LNCaP clone FGC (cell line): ENCODE data around the gene ADGRA1.

Experiments
- DNase-seq: peaks from one replicate; pipeline ENCODE4 v3.0.0-alpha.2; 2011; ENCODE audit warnings: low read depth
- H3K4me3 ChIP-seq: 2 replicates; pipeline ENCODE4 v1.5.1; 2011; ENCODE audit warnings: mild to moderate bottlenecking, low read depth, low read length, control low read depth
- TF ChIP-seq, protein P1 (sequence below): IDR thresholded peaks from 2 replicates; pipeline ENCODE4 v1.5.1; 2012; ENCODE audit warnings: mild to moderate bottlenecking; ENCODE audit not compliant: control insufficient read depth, insufficient read depth; ENCODE audit errors: extremely low read depth

Gene ADGRA1

GRCh38 chr10:133082685-133083421 lies 4.9 kb upstream of the ADGRA1 start:
- DNase-seq = no peak
- TF ChIP-seq, protein P1, sequence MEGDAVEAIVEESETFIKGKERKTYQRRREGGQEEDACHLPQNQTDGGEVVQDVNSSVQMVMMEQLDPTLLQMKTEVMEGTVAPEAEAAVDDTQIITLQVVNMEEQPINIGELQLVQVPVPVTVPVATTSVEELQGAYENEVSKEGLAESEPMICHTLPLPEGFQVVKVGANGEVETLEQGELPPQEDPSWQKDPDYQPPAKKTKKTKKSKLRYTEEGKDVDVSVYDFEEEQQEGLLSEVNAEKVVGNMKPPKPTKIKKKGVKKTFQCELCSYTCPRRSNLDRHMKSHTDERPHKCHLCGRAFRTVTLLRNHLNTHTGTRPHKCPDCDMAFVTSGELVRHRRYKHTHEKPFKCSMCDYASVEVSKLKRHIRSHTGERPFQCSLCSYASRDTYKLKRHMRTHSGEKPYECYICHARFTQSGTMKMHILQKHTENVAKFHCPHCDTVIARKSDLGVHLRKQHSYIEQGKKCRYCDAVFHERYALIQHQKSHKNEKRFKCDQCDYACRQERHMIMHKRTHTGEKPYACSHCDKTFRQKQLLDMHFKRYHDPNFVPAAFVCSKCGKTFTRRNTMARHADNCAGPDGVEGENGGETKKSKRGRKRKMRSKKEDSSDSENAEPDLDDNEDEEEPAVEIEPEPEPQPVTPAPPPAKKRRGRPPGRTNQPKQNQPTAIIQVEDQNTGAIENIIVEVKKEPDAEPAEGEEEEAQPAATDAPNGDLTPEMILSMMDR = no peak
- H3K4me3 ChIP-seq = no peak overlapping the region

GRCh38 chr10:133083422-133084100 lies 4.2 kb upstream of the ADGRA1 start:
- no peak overlapping the region for H3K4me3 ChIP-seq
- no peak for DNase-seq
- TF ChIP-seq, protein P1 = no peak

DNA sequence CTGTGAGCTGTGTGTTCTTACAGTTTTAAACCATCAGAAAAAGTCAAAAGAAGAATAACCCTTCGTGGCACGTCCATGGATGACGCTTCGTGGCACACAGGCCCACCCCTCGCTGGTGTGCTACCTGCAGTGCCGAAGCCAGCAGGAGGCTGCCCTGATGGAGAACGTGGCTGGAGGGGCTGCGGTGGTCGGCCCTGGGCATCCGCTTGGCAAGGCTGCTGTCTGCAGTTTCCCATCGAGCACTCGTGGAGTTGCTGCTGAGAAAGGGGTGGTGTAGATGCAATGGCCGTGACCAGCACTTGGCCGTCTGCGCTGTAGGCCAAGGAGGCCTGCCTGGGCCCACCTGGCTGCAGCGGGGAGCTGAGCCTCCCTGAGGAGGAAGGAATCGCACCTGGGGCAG lies 3.2 kb upstream of the ADGRA1 start:
- TF ChIP-seq, protein P1 = no peak
- H3K4me3 ChIP-seq = no peak overlapping the region
- DNase-seq = no peak

- no peak for DNase-seq
- TF ChIP-seq, protein P1 = no peak
- H3K4me3 ChIP-seq = no peak overlapping the region
Measured at GRCh38 chr10:133085251-133086125, 2.2 kb upstream of the ADGRA1 start.

GRCh38 chr10:133086247-133086646 lies 1.5 kb upstream of the ADGRA1 start:
- no peak for DNase-seq
- no peak overlapping the region for H3K4me3 ChIP-seq
- TF ChIP-seq, protein P1 = no peak

DNA sequence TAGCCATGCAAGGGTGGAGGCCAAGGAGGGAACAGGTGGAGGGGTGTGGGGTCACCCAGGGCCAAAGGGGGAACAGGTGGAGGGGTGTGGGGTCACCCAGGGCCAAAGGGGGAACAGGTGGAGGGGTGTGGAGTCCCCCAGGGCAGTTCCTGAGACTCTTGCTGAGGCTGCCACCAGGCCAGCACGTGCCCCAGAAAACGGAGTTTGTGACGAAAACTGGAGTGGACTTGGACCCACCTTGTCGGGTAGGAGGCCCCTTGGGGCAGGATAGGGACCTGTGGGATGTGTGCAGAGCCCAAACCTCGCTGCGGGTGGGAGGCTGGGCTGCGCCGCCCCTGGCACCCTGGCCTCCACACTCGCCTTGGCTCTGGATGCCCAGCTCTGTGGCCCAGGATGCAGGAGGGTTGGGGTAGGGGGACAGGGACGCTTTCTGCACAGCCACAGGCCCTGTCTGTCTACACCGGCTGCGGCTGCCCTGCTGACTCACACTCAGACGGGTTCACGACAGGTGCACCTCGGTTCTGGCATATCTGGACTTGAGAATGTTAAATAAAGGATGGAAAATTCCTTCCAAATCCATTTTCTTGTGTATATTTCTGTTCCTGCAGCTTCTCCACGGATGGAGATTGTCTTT lies 562 bp upstream of the ADGRA1 start:
- H3K4me3 ChIP-seq = no peak overlapping the region
- TF ChIP-seq, protein P1 = no peak
- no peak for DNase-seq
